ENCODE results near the gene SLC35B2.
"Not testable (repeated sequence)": the region's sequence is repeated elsewhere in the genome, so short reads cannot be mapped to it uniquely, and the experiment has no call there.

The SLC35B2 gene

DNA sequence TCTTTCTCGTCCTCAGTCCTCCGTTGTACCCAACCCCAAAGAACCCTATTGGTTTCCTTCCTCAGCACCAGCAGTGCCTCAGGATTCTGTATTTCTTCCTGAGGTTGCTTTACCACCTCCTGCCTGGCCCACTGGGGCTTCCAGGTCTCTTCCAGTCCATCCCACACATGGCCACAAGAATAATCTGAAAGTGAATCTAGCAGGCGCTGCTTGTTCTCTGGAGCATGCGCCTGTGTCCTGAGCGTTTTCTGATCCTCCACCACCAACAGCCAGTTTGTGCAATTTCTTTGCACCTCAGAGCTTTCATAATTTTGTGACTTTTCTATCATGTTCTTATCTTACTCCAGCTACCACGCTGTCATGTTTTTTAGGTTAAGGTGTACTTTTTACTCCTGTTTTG is 22.1 kb downstream of the SLC35B2 start:
- no peak for DNase-seq (ENCODE audit: low spot score)

DNA sequence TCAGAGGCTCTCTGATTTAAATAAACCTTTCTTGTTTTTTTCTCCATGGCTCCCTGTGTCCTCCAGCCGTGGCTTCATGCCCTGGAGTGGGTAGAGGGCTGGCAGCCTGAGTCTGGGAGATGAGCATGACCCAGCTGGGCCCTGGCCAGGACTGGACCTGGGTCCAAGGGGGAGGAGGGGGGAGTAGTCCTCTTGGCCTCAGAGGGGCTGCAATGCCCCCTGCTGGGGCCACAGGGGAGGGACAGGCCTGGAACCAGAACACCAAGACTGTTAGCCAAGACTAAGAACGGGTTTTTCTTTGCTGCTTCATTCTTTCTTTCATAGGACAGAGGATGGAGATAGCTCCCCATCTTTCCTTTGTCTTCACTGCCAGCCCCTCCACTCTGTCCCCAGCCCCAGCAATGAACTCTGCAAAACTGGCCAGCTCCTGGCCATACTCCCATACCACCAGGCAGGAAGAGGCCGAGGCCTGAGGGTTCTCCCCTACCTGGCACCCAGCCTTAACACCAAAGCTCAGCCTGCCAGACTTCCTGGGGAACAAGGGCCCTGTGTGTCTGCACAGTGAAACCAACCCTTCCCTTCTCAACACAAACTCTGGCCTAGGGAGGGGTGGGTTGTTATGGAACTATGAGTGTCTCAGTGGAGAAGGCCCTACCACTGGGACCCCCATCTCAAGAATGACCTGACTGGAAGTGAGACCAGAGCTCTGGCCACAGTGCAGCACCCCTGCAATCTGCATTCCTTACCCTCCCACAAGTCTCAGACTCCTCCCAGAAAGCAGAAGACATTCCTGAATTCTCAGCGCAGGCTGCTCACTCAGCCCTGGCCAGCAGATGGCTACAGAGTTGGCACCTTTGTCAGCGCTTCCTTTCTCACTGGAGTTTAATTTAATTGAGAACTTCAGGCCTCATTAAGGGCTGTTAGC is 23.0 kb downstream of the SLC35B2 start:
- DNase-seq (ENCODE audit: low spot score), result peak; percentile 70

DNA sequence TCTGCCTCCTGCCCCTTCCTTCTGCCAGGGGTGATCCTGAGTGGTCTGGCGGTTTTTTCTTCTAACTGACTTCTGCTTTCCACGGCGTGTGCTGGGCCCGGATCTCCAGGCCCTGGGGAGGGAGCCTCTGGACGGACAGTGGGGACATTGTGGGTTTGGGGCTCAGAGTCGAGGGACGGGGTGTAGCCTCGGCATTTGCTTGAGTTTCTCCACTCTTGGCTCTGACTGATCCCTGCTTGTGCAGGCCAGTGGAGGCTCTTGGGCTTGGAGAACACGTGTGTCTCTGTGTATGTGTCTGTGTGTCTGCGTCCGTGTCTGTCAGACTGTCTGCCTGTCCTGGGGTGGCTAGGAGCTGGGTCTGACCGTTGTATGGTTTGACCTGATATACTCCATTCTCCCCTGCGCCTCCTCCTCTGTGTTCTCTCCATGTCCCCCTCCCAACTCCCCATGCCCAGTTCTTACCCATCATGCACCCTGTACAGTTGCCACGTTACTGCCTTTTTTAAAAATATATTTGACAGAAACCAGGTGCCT is 23.7 kb downstream of the SLC35B2 start:
- DNase-seq (ENCODE audit: low spot score), result no peak

DNA sequence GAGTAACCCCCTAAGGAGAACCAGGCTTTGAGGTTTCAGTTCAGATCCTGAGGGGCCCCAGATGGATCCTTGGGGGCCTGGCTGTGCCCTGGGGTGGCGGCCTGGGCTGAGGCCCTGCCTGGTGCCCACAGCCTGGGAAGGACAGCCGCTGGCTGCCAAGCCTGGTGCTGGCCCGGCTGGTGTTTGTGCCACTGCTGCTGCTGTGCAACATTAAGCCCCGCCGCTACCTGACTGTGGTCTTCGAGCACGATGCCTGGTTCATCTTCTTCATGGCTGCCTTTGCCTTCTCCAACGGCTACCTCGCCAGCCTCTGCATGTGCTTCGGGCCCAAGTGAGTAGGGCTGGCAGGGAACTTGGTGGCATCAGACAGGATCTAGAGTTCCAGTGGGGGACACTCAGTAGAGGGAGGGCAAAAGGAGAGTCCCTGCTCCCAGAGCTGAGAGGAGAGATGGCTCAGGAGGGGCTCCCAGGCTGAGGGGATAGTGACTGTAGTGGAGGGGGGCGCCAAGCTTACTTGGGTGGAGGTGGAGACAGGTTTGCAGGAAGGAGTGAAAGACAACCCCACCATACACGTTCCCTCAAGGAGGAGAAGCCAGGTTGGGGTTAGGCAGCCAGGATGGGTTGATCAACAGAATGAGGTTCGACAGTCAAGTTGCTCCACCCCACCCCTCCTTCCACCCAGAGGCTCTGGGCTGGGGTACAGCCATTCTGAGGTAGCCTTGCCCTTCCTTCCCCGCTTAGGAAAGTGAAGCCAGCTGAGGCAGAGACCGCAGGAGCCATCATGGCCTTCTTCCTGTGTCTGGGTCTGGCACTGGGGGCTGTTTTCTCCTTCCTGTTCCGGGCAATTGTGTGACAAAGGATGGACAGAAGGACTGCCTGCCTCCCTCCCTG is 24.4 kb downstream of the SLC35B2 start:
- DNase-seq (ENCODE audit: low spot score), result no peak

DNA sequence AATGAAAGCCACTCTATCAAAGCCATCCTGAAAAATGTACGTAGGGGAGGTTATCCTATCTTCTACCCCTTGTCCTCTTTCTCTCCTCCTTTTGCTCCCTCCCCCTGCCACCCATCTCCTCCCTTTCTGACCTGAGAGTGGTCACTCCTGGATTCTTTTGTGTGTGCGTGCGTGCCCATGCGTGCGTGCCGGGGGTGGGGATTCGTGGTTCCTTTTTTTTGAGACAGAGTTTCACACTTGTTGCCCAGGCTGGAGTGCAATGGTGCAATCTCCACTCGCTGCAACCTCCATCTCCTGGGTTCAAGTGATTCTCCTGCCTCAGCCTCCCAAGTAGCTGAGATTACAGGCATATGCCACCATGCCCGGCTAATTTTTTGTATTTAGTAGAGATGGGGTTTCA is 25.9 kb downstream of the SLC35B2 start:
- not testable (repeated sequence) for DNase-seq (ENCODE audit: low spot score)

DNA sequence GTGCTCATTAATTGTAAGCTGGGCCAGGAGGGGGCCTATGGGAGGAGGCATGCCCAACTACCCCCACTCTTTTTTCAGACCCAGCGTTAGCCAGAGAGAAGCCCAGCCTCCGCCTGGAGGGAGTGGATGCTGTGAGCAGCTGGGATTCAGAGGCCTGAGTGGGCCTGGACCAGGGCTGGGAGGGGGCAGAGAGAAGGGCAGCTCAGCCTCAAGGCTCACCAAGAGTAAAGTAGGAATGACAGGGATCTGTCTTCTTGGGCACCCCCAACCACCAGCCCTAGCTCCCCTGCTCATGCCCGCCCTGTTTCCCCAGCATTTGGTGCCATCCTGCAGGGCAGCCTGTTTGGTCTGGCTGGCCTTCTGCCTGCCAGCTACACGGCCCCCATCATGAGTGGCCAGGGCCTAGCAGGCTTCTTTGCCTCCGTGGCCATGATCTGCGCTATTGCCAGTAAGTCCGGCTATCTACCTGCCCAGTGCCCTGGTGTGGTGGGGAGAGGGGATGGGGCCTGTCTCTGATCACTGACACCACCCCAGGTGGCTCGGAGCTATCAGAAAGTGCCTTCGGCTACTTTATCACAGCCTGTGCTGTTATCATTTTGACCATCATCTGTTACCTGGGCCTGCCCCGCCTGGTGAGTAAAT is 27.2 kb downstream of the SLC35B2 start:
- DNase-seq (ENCODE audit: low spot score), result no peak

DNA sequence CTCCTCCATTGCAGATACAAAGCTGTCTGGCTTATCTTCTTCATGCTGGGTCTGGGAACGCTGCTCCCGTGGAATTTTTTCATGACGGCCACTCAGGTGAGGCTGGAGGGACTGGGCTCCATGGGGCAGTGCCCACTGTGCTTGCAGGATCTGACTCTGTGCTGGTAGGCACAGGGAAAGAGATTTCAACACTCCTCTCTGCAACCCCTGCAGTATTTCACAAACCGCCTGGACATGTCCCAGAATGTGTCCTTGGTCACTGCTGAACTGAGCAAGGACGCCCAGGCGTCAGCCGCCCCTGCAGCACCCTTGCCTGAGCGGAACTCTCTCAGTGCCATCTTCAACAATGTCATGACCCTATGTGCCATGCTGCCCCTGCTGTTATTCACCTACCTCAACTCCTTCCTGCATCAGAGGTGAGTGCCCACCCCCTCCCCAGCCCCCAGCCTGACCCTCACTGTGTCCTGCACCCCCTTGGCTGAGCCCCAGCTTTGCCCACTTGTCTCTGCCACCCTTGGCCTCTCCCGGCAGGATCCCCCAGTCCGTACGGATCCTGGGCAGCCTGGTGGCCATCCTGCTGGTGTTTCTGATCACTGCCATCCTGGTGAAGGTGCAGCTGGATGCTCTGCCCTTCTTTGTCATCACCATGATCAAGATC is 27.8 kb downstream of the SLC35B2 start:
- no peak for DNase-seq (ENCODE audit: low spot score)

DNA sequence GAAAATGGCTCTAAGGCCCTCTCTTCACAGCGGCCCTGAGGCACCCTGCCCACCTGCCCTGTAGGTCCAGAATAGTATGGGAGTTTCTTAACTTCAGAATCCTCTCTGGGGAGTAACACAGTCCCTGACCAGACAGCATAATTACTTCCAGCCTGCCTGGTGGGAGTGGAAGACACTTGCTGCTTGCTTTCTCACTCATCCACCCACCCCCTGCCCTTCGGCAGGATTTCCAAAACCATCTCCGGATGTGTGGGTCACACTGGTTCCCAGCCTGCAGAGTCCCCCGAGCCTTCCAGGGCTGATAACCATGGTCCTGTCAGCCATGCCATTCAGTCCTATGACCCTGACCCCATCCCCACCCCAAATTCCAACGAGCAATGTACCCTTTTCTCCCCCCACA is 28.5 kb downstream of the SLC35B2 start:
- DNase-seq (ENCODE audit: low spot score), result no peak

DNA sequence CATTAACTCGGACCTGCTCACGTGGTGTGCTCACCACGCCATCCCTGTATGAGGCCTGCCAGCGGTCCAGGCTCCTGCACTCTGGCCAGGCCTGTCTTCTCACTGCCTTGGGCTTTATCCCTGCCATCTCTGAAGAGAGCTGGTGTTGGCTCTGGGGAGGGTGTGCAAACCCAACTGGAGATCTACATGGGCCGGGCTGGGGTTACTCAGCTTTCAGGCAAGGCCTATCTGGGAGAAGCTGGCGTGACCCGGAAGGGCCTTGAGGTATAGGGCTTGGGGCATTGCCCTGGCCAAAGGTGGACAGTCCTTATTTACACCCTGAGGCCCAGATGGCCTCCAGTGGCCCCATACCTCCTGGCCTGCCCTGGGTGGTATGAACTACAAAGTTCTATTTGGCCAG is 28.9 kb downstream of the SLC35B2 start:
- DNase-seq (ENCODE audit: low spot score), result no peak

DNA sequence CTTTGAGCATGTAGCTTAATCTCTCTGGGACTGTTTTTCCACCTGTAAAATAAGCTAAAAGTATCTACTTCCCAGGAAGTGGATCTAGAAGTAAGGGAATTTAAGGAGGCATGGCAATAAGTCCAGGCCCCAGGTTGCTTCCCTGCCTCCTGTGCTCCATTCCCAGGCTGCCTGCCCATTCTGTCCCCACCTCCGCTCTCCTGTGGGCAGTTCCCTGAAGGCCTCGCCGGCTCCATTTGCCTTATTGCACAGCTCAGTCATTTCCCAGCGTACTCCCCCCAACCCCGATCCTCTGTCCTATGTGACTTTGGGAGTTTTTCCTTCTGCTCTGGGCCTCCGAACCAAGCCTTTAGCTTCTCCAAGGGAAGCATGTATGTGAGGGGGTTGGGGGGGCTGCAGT is 29.3 kb downstream of the SLC35B2 start:
- no peak for DNase-seq (ENCODE audit: low spot score)

DNA sequence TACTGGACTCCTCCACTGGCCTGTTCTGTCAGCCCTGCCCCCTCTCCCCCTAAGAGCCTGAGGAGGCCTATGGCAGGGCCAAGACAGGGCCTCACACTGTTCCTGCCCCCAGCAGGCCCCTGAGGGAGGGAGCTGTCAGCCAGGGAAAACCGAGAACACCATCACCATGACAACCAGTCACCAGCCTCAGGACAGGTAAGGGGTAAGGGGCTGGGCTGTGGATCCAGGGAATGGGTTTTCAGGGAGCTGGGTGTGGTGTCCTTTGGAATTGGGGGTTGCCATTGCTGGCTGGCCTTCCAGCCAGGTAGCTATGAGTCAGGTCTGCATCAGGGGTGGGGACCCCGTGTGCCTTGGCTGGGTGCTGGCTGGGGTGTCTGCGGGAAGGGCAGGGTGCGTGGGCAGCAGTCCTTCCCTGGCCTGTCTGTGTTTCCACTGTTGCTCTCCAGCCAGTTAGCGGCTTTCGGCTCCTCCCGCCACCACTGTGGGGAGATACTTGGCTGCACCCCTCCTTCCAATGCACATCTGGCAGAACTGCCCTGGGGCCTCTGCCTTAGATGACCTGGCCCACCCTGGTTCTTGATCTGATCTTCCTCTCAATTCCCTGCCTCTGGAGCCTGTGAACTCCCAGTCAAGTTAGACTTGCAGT is 30.1 kb downstream of the SLC35B2 start:
- no peak for DNase-seq (ENCODE audit: low spot score)

DNA sequence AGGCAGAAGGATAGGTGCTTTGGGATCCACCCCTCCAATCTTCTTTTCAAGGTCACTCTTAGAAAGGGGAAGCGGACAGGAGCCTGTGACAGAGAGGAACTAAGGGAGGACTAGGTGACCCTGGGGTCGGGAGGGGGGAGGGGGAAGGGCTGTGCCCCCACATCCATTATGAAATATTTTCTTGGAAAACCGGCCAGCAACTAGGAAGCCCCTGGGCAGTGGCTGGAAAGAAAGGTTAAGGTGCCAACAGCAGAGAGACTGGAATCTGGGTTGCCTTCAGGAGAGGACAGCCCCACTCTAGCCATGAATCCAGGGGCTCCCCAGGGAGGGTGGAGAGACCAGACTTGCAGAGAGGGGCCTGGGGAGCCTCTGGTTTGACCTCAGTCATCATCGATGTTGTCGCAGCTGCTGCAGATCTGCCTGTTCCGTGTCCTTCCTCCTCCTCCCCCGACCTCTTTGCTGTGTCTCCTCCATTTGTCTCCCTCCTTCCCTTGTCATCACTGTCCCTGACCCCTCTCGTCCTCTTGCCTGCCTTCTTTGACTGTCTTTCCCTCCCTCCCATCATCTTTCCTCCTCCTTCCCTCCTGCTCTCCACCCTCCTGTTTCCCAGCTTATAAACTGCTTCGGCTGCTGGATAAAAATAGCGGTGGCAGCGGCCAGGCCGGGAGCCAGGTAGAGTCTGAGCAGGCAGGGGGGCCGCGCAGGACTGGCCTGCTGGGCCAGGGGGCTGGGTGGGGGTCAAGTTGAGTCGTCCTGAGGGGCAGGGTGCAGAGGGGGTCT is 30.8 kb downstream of the SLC35B2 start:
- DNase-seq (ENCODE audit: low spot score), result no peak

DNA sequence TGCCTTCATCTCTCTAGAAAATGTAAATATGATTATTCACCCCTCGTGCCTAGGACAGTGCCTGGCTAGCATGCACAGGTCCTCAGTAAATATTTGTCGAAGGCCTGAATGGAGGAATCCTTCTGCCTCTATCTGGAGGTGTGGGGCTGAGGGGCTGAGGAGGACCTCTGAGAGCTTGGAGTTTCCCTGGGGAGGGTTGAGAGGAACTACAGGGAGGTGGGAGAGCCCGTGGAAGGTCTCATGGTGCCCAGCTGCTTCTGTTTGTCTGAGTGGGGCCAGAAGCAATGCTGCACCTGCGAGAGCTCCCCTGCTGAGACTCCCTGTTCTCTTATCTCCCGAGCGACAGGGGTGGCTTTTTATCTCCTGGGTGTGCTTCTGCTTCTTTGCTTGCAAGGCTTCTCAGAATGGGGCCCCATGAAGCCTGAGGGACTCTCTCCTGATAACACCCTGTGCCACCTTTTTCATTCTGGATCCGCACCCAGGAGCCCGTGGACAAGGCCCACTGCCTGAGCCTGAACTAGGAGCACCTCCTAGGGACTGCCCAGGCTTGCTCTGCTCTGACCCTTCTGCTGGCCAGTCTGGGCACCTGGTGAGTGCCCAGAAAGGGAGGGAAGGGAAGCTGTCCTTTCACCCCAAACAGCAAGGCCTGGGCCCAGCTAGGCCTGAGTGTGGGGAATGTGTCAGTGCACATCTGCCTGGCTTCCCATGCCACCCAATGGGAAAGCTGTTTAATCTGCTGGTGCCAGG is 31.6 kb downstream of the SLC35B2 start:
- DNase-seq (ENCODE audit: low spot score), result peak; percentile 57

DNA sequence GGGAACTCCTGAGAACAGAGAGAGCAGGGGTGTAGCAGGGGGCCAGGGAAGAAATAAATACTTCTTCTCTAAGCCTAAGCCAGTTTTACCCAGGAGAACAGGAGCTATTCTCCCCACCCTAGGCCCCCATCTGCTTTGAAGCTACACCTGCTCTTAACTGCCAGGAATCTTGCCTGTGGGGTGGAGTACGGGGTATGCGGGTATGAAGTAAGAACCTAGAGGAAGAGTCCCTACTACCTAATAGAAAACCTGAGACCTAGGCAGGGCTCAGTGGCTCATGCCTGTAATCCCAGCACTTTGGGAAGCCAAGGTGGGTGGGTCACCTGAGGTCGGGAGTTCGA is 32.4 kb downstream of the SLC35B2 start:
- DNase-seq (ENCODE audit: low spot score), result no peak

DNA sequence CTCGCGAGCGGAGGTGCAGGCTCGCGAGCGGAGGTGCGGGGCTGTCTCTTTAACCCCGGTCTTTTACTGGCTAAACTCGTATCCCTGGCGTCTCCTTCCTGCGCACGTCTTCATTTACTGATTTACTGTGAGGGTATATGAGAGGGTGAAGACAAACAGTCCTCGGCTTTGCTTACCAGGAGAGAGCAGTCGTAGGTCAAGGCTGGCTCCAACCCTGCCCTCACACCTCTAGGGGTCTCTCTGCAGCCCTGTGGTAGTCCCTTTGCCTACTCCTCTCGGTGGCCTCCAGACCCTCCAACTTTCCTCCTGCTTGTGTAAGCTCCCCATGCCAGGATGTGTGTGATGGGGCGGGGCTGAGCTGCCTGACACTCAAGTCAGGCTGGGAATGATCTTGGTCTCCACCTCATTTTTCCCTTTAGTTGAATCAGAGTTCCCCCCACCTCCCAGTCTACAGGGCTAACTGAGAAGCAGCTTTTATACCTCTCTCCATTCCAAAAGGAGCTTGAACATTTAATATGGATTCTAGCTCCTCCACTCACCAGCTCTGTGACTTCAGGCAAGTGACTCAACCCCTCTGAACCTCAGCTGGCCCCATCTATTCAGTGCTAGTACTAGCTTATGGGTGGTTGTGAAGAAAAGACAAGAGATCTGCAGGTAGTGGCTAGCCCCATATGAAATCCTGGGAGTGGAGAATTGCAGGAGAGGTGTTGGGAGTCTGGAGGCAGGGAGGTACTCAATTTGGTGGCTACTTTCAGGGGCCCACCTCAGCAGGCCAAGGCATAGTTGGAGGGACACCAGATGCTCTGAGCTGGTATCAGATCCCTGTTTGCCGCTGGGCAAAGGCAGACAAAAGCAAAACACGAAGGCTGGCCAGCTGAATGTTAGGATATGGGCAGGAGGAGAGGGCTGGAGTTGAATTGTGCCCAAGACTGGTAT is 33.0 kb downstream of the SLC35B2 start:
- peak; percentile 73 for DNase-seq (ENCODE audit: low spot score)

DNA sequence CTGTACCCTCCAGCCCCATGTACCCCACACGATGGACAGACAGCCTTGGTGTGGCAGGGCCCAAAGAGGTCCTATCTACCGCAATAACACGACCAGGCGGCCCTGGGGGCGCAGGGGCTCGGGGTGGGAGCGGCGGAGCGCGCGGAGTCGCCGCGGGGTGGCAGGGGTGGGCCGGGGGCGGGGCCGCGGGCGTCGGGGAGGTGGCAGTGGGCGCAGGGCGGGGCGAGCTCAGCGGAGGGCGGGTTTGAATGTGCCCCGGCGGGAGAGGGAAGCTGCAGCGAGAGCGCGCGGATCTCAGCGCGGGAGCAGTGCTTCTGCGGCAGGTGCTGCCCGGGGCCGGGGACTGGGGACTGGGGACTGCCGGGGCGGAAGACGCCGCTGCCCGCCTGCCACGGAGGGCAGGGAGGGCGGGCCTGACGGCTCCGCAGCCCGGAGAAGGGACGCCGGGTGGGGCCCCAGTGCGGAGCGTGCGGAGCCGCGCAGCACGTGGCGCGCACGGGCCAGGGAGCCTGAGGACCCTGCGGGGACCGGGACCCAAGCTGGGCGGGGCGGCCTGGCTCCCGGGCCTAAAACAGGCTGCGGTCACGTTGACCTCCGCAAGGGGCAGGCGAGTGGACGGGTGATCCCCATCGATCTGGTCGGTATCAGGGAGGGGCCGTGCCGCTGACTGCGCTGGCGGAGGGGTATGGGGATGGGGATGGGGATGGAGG is 33.9 kb downstream of the SLC35B2 start, which contains the start of gene SLC29A1:
Gene SLC29A1 (plus strand): TSS at position 277 of the 710 bp plus-strand sequence. CDS start 3,719 bp downstream, outside the sequence.
- peak; percentile 88 for DNase-seq (ENCODE audit: low spot score)

DNA sequence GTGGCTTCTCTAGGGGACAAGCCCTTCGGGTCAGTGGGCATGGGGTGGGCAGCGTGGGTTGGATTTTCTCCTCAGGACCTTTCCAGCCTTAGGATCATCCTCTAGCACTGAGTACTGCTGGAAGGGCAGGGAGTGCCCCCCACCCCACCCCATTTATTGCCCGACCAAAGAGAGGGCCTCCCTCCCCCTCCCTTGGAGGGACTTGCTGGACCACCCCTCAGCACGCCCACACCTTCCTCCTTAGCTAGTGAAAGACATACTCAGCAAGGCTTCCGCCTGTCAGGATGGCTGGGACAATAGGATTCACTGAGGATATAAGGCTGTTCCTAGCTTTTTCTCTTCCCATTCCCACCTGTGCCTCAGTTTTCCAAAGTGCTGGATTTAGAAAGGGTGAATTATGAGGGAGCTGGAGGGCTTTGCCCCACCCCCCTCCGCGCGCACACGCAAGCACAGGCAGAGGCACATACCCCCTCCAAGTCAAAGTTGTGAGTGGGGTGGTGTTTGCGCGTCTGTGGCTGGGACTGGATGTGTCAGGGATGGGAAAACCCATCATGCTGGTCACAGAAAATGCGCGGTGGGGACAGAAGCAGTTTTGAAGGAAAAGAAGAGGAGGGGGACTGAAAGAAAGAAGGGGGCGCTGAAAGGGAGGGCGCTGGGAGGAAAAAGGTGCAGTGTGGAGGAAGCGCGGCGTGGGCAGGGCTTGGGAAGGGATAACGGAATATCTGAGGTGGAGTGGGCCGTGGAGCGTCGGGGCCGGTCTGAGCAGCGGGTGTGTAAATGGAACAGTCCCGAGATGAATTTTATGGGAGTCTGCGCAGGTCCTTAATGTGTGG is 34.6 kb downstream of the SLC35B2 start:
- DNase-seq (ENCODE audit: low spot score), result no peak
